GM19438 (cell line): Measurements from ENCODE around the gene DACH1.

ENCODE experiments used
- ATAC-seq: cut with Tn5 transposase; IDR thresholded peaks from one replicate; pipeline ENCODE4 v1.9.1; 2021; ENCODE audit warnings: low read depth; ENCODE audit not compliant: unreplicated experiment

The DACH1 gene

GRCh38 chr13:71718931-71719330, 148.1 kb downstream of the DACH1 start:
- no peak for ATAC-seq

GRCh38 chr13:71714802-71715375, 152.1 kb downstream of the DACH1 start:
- no peak for ATAC-seq

DNA sequence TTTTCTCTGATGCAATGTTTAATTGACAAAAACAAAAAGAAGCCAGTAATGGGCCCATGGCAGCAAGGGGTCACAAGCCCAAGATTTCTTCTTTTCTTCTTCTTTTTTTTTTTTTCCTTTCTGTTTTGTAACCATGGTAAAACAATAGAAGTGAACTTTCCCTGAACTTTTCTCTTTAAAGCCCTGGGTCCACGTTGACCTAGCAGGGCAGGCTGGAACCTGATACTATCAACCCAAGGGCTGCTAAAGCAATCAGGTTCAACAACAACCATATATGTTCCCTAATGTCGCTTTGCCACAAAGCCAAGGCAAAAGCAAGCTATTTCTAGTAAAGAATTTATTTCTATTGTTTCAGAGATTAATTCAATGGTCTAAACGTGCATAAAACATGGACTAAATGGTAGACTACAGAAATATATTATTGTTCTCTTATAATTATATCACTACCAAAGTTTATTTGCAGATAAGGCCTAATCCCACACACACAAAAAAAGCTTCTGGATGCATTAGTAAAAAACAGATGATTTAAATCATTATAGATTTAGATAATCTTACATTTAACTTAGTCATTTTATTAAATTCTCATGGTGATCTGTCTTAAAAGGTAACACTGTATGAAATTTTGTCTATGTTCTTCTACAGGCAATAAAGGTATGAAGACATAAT, 153.9 kb downstream of the DACH1 start:
- no peak for ATAC-seq

DNA sequence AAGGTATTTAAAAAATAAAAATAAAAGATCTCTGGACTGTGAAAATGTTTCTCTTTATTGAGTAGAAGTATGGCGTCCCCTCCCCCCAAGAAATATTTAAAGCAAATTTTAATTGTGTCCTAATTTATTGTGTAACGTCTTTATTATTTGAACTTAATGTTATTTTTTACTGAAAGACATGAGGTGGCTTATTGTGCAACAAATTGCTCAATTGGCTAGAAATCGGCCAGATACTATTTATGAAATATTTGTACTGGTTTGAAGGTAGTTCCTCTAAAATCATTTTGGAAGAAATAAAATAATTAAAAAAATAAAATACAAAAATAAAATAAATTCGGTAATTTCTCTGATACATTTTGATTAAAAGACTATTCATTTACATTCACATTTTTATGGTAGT, 162.3 kb downstream of the DACH1 start:
- ATAC-seq = no peak

DNA sequence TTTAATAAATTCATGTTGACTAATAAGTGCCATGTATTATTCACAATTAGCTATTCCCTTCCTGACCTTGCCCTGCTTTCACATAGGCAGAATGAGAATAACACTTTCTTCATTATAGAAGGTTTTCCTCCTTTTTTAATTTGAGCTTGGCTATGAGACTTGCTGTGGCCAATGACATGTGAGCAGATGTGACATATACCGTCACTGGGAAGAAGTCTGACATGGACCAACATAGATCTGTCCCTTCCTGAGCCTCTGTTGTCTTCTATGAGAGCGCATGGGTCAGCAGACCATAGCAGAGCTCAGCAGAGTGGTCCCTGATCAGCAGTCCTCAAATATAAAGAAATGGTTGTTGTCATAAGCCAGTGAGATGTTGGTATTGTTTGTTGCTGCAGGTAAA, 163.9 kb downstream of the DACH1 start:
- ATAC-seq = no peak

GRCh38 chr13:71702253-71702652, 164.8 kb downstream of the DACH1 start:
- no peak for ATAC-seq

GRCh38 chr13:71701741-71702140, 165.3 kb downstream of the DACH1 start:
- ATAC-seq = no peak

- ATAC-seq = no peak
Observed at GRCh38 chr13:71699342-71699741, 167.7 kb downstream of the DACH1 start.

- ATAC-seq = no peak
Observed at GRCh38 chr13:71695662-71696061, 171.3 kb downstream of the DACH1 start.

DNA sequence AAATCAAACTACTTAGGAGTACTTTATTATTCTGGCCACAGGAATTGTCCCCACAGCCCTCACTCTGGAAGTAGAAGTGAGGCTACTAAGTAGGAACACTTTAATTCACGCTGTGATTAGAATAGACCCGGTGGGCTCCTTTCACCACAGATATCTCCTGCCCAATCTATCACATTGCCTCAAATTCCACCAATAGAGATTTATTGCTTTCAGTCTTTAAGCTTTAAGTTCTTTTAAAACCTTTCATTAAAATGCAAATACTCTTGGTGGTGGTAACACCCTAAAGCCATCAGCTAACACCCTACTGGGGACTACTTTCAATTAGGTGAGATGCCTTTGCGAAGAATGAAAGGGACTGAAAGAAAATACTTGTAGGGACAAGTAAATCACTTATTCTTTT, 181.9 kb downstream of the DACH1 start:
- no peak for ATAC-seq

- ATAC-seq = no peak
Observed at GRCh38 chr13:71681901-71682613, 184.9 kb downstream of the DACH1 start.

- no peak for ATAC-seq
Observed at GRCh38 chr13:71677124-71677523, 189.9 kb downstream of the DACH1 start.

GRCh38 chr13:71672512-71672911, 194.5 kb downstream of the DACH1 start:
- no peak for ATAC-seq

DNA sequence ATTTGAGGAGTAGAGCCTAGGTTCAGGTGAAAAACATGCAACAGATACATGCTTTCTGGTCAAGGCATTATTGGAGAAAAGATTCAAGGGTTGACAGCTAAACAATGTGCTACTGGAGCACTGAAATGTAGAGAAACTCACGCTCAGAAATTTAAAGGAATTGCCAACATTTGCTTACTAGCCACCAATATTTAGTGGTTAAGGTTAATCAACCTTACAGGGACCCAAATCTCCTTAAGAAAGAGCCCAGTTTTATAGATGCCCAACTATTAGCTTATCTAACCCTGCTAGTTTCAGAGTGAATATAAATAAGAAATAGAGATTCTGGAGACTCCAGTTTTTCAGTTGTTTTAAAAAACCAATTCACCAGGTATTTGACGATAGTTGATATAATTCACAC, 203.6 kb downstream of the DACH1 start:
- ATAC-seq = no peak

DNA sequence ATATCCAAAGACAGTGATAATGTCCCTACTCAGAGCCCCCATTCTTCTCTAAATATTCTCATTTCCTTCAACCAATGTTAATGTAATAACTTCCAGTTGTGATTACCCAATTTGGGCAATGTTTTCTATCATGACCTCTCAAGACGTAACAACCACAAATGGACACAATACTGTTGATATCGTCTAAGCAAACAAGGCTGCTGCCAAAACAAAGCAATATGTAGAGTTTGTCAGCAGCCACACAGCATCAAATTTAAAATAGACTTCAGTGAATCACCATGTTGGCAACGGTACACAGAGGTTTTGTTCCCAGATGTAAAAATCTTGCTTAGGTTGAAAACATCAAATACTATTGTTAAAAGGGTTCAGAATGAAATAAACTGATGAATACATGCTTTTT, 205.1 kb downstream of the DACH1 start:
- ATAC-seq = no peak

GRCh38 chr13:71659404-71659803, 207.6 kb downstream of the DACH1 start:
- ATAC-seq = no peak

- no peak for ATAC-seq
Observed at GRCh38 chr13:71645467-71645866, 221.5 kb downstream of the DACH1 start.

GRCh38 chr13:71644579-71644978, 222.4 kb downstream of the DACH1 start:
- no peak for ATAC-seq

DNA sequence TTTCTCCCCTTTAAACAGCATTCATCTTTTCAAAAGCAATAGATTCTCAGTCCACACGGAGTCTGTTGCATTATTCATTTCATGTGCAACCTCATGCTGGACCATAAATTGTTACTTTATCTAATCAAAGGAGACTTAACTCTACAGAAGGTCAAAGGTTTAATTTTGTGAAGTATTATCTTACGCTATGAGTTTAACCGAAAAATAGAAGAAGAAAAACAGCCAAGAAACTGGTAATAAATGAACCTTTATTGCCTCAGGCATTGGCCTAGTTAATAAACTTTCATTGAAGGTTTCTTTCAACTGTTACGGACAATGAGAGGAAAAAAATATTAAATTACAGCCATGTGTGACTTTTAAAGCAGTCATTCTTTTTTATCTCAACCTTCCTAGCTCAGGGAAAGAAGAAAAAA, 223.6 kb downstream of the DACH1 start:
- ATAC-seq = no peak

DNA sequence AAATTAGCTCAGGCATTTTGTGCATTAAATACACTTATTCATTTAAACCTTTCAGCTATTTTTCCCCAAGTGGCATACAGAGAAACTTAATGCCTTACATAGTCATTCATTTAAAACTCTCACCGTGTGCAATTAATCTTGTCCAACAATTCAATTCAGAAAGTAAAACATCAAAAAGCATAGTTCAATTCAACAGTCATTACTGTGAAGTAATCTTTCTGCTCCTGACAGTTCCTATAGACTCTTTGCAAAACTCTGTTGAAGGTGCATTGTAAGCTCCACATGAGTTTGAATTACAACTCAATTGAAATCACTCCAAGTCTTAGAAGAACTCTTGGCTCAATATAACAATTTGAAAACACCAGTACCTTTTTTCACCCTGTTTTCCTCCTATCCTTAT, 228.3 kb downstream of the DACH1 start:
- ATAC-seq = no peak

- no peak for ATAC-seq
Observed at GRCh38 chr13:71634602-71635443, 232.2 kb downstream of the DACH1 start.
